Measurements from ENCODE around the gene LHX6. TPM values are rescaled to one million over a fixed set of nuclear protein-coding genes. Genes with fewer than 3 reads are reported as not detected.

Gene LHX6
- polyA plus RNA-seq, 2 of the 4 experiments (the other 2 are of a cell fraction), result 0.14 to 0.26 TPM

- no peak for DNase-seq (ENCODE audit: low read depth in 1 of 2, low spot score in 1 of 2)
- ATAC-seq, result no peak
Measured at GRCh38 chr9:122216798-122217418, 11.8 kb downstream of the LHX6 start.

GRCh38 chr9:122216138-122216797, 12.5 kb downstream of the LHX6 start:
- no peak overlapping the region for H3K27ac ChIP-seq
- ATAC-seq (no peak), FAIRE-seq (no peak), DNase-seq (ENCODE audit: low read depth in 1 of 2, low spot score in 1 of 2) (no peak)
- ChIA-PET CTCF (interaction anchor here (1.0 to 1.7 kb wide), 2 partner anchors 10 to 13 kb away, joined by 3 to 6 read pairs; no protein-coding TSS in a partner anchor), POLR2A (no interaction called here)
- WGBS (ENCODE audit: missing lambda C conversion rate), result 45% methylated on average over 4 of the region's 4 CpGs
- H3K4me2 ChIP-seq, result no peak overlapping the region
- H3K9me3 ChIP-seq, result no peaks in the 10 kb centered on the region
- peaks cover 15% of the 10 kb centered on the region; the same call in 1 of the 3 replicates for H3K4me1 ChIP-seq
- no peak overlapping the region for H3K4me3 ChIP-seq
- TF ChIP-seq FOSB (CRISPR knock-in tag; IDR thresholded peaks at IDR 0.05) (no peak), BHLHE40 (IDR thresholded peaks at IDR 0.05; ENCODE audit: low read depth, low read length) (no peak), KDM5A (IDR thresholded peaks at IDR 0.05) (no peak), HOXB5 (CRISPR knock-in tag; IDR thresholded peaks at IDR 0.05) (no peak), ESRRA (IDR thresholded peaks at IDR 0.05; ENCODE audit: borderline replicate concordance, low read length) (no peak), ZFP36 (IDR thresholded peaks at IDR 0.05; ENCODE audit: borderline replicate concordance, partially characterized antibody) (no peak), BCL3 (IDR thresholded peaks at IDR 0.05) (no peak), RAD21 (conservative IDR thresholded peaks at IDR 0.05 in 1 of 2, IDR thresholded peaks at IDR 0.05 in 1 of 2) (no peak), ATOH8 (CRISPR knock-in tag; IDR thresholded peaks at IDR 0.05; ENCODE audit: low read depth) (no peak), KDM1A (IDR thresholded peaks at IDR 0.05; ENCODE audit: low read depth) (no peak), ZC3H11A (IDR thresholded peaks at IDR 0.05) (no peak), CHD2 (IDR thresholded peaks at IDR 0.05; ENCODE audit: low read length, partially characterized antibody) (no peak)

More at GRCh38 chr9:122216798-122217418, 11.8 kb downstream of the LHX6 start:
- FAIRE-seq, result no peak
- Histone ChIP-seq H3K27ac (no peak overlapping the region), H3K4me2 (no peak overlapping the region), H3K4me1 (peaks cover 15% of the 10 kb centered on the region; the same call in 1 of the 3 replicates), H3K4me3 (no peak overlapping the region), H3K9me3 (no peaks in the 10 kb centered on the region)
- POLR2A ChIA-PET, result no interaction called here
- TF ChIP-seq REST (IDR thresholded peaks at IDR 0.05) (no peak), CBX8 (IDR thresholded peaks at IDR 0.05) (no peak), KDM5A (IDR thresholded peaks at IDR 0.05) (no peak), EHF (CRISPR knock-in tag; IDR thresholded peaks at IDR 0.05) (no peak), RFX5 (IDR thresholded peaks at IDR 0.05) (no peak), FOXS1 (CRISPR knock-in tag; IDR thresholded peaks at IDR 0.05) (no peak), E2F6 (IDR thresholded peaks at IDR 0.05; ENCODE audit: borderline replicate concordance, low read depth) (no peak), ZNF302 (CRISPR knock-in tag; IDR thresholded peaks at IDR 0.05) (no peak), HOXB13 (CRISPR knock-in tag; IDR thresholded peaks at IDR 0.05; ENCODE audit: low read depth) (no peak), HOXA7 (CRISPR knock-in tag; IDR thresholded peaks at IDR 0.05) (no peak), RAD21 (conservative IDR thresholded peaks at IDR 0.05 in 1 of 2, IDR thresholded peaks at IDR 0.05 in 1 of 2) (no peak), SREBF2 (IDR thresholded peaks at IDR 0.05) (no peak), MAX (IDR thresholded peaks at IDR 0.05) (no peak), EP300 (IDR thresholded peaks at IDR 0.05) (no peak), RNF2 (IDR thresholded peaks at IDR 0.05; ENCODE audit: borderline replicate concordance, low read depth) (no peak), POLR2A (IDR thresholded peaks at IDR 0.05; ENCODE audit: low read length) (no peak), GATA3 (IDR thresholded peaks at IDR 0.05; ENCODE audit: borderline replicate concordance) (no peak), USF2 (IDR thresholded peaks at IDR 0.05) (no peak), ESRRA (IDR thresholded peaks at IDR 0.05; ENCODE audit: borderline replicate concordance, low read length) (no peak), MYC (IDR thresholded peaks at IDR 0.05; ENCODE audit: borderline replicate concordance, low read length) (no peak)
- CTCF ChIA-PET, result interaction anchor here (1.0 to 1.7 kb wide), 2 partner anchors 9 to 13 kb away, joined by 3 to 6 read pairs; no protein-coding TSS in a partner anchor
- 93% methylated on average over 30 of the region's 35 CpGs for WGBS (ENCODE audit: missing lambda C conversion rate)

All from A549 (cell line).